Endothelial cell of umbilical vein (primary cell): ENCODE results near the gene COL5A1. TPM values are rescaled to one million over a fixed set of nuclear protein-coding genes. Genes with fewer than 3 reads are reported as not detected.

Experiments
- BruUV-seq: library from RNA; stranded (reverse); fragments of 400-500 nt; replicated peaks from 2 replicates; lab custom pipeline; 2021; lab: Mats Ljungman, UMichigan
- CTCF ChIA-PET: fragments of 300-600, 350-600 bp; sonication (Branson Sonifier 250); formaldehyde crosslinking; loops from one replicate; lab custom pipeline; 2021; ENCODE audit warnings: antibody characterized with exemption, inconsistent platforms; lab: Charles Lee
- POLR2A ChIA-PET: fragments of 300-600, 350-600 bp; sonication (Branson Sonifier 250); formaldehyde crosslinking; loops from one replicate; lab custom pipeline; 2021; ENCODE audit warnings: antibody characterized with exemption, inconsistent platforms; lab: Charles Lee
- DNase-seq: peaks from one replicate; pipeline ENCODE4 v3.0.0-alpha.2; 2011; ENCODE audit warnings: low read depth, low spot score
- FAIRE-seq: peaks from 2 replicates; lab custom pipeline; 2011; peaks lifted over from hg19 to GRCh38; lab: Jason Lieb, UNC
- H2AFZ ChIP-seq: 2 replicates; pipeline ENCODE4 v1.6.0; 2012; ENCODE audit warnings: low read depth, low read length, control low read depth, inconsistent platforms
- H3K27ac ChIP-seq: 2 replicates; pipeline ENCODE4 v1.5.1; 2011; ENCODE audit warnings: low read depth, mild to moderate bottlenecking, control low read depth, low read length, moderate library complexity; ENCODE audit not compliant: insufficient read depth
- H3K27me3 ChIP-seq, 2 experiments: 2 replicates each; pipeline versions ENCODE4 v1.6.0 to v1.6.1; 2011; ENCODE audit warnings: low read length in 2 of 2, mixed read lengths in 1 of 2; ENCODE audit not compliant: control insufficient read depth in 2 of 2, insufficient read depth in 2 of 2
- H3K36me3 ChIP-seq, 2 experiments: 2 replicates in 1 of 2; 3 replicates in 1 of 2; pipeline ENCODE4 v1.5.1; 2011; ENCODE audit warnings: low read length in 2 of 2, mild to moderate bottlenecking in 1 of 2, moderate library complexity in 1 of 2; ENCODE audit not compliant: control insufficient read depth in 2 of 2, insufficient read depth in 2 of 2; ENCODE audit errors: extremely low read depth in 1 of 2
- H3K4me1 ChIP-seq: 3 replicates; pipeline ENCODE4 v1.5.1; 2011; ENCODE audit warnings: mild to moderate bottlenecking, low read length; ENCODE audit not compliant: control insufficient read depth, insufficient read depth; ENCODE audit errors: extremely low read depth
- H3K4me2 ChIP-seq: 2 replicates; pipeline ENCODE4 v1.6.1; 2011; ENCODE audit warnings: low read length, control low read depth, mixed read lengths; ENCODE audit not compliant: insufficient read depth
- H3K4me3 ChIP-seq, 3 experiments: fragments of 200-600 bp in 1 of 3; sonication (generic), shearing (Covaris generic) in 1 of 3; replicated peaks in 1 of 3; 2 replicates each; pipeline ENCODE4 v1.5.1; 2011 to 2016; ENCODE audit warnings: control low read depth in 3 of 3, low read length in 3 of 3, mild to moderate bottlenecking in 2 of 3, inconsistent platforms in 1 of 3, low read depth in 1 of 3, moderate library complexity in 1 of 3; ENCODE audit not compliant: insufficient read depth in 1 of 3
- H3K79me2 ChIP-seq: 2 replicates; pipeline ENCODE4 v1.6.0; 2012; ENCODE audit warnings: low read length, inconsistent platforms; ENCODE audit not compliant: control insufficient read depth, insufficient read depth
- H3K9ac ChIP-seq: replicated peaks from 2 replicates; pipeline ENCODE3; 2011; ENCODE audit warnings: low read length, control low read depth; ENCODE audit not compliant: insufficient read depth; ENCODE audit errors: extremely low read depth
- H3K9me1 ChIP-seq: replicated peaks from 3 replicates; pipeline ENCODE4 v1.6.0; 2011; ENCODE audit warnings: mild to moderate bottlenecking, low read length; ENCODE audit not compliant: control insufficient read depth, insufficient read depth; ENCODE audit errors: extremely low read depth
- H3K9me3 ChIP-seq: replicated peaks from 2 replicates; pipeline ENCODE4 v1.5.1; 2012; ENCODE audit warnings: low read length, inconsistent platforms; ENCODE audit not compliant: control insufficient read depth, insufficient read depth
- H4K20me1 ChIP-seq: replicated peaks from 2 replicates; pipeline ENCODE3; 2011; ENCODE audit warnings: mild to moderate bottlenecking, low read length; ENCODE audit not compliant: control insufficient read depth, insufficient read depth; ENCODE audit errors: extremely low read depth
- EZH2 ChIP-seq: IDR thresholded peaks from 2 replicates; pipeline ENCODE4 v1.6.1; 2012; ENCODE audit warnings: borderline replicate concordance, low read depth, mild to moderate bottlenecking, moderate library complexity, low read length, inconsistent platforms; ENCODE audit not compliant: severe bottlenecking
- FOS ChIP-seq: IDR thresholded peaks from 2 replicates; pipeline ENCODE4 v1.6.1; 2011; ENCODE audit warnings: mild to moderate bottlenecking, low read length, moderate library complexity, borderline replicate concordance; ENCODE audit not compliant: insufficient read depth
- GATA2 ChIP-seq: IDR thresholded peaks from 2 replicates; pipeline ENCODE4 v1.7.0; 2011; ENCODE audit warnings: low read depth, mild to moderate bottlenecking, moderate library complexity, mixed read lengths, low read length; ENCODE audit not compliant: insufficient read length, insufficient read depth
- JUN ChIP-seq: IDR thresholded peaks from 2 replicates; pipeline ENCODE4 v1.6.1; 2011; ENCODE audit warnings: borderline replicate concordance, low read depth; ENCODE audit not compliant: insufficient read length, insufficient read depth
- MYC ChIP-seq: IDR thresholded peaks from one replicate; pipeline ENCODE4 v1.6.1; 2011; ENCODE audit warnings: mild to moderate bottlenecking, low read depth, low read length
- POLR2A ChIP-seq: IDR thresholded peaks from 2 replicates; pipeline ENCODE4 v1.6.1; 2012; ENCODE audit warnings: low read depth, mild to moderate bottlenecking, control low read depth, low read length
- POLR2AphosphoS5 ChIP-seq: IDR thresholded peaks from 2 replicates; pipeline ENCODE4 v1.6.1; 2012; ENCODE audit warnings: low read depth, mild to moderate bottlenecking, control low read depth, low read length, moderate library complexity; ENCODE audit not compliant: insufficient read depth
- dilution Hi-C: fragments of 300-500 bp; cut with MboI; formaldehyde crosslinking; loops from one replicate; pipeline ENCODE4 v1.15.0; 2019; ENCODE audit warnings: low sequenced_read_pairs; ENCODE audit not compliant: extremely low pct_ligation_motif_present
- intact Hi-C: fragments of 100-400 bp; cut with micrococcal nuclease; formaldehyde crosslinking; loops from one replicate; pipeline ENCODE4 v1.10.0; 2022
- polyA plus RNA-seq, 4 experiments: library from polyadenylated mRNA; depleted of rRNA in 3 of 4; stranded (reverse) in 3 of 4; unstranded in 1 of 4; fragments of >200 nt; gene quantifications; 2 replicates each; pipeline versions ENCODE4 v1.2.1 to v1.2.3, GENCODE V29; 2011 to 2012; ENCODE audit warnings: missing spikeins in 1 of 4
- total RNA-seq: library from RNA; stranded (reverse); gene quantifications from 2 replicates; pipeline ENCODE4 v1.2.3, GENCODE V29; 2021
- TF ChIP-seq, protein P1 (sequence below): IDR thresholded peaks from 2 replicates; pipeline ENCODE4 v1.6.1; 2011; ENCODE audit not compliant: insufficient read depth, insufficient read length
- TF ChIP-seq, protein P2 (sequence below), 2 donors: IDR thresholded peaks; 1 replicate in 1 of 2; 2 replicates in 1 of 2; pipeline ENCODE4 v1.5.1; 2011; ENCODE audit warnings: low read length in 2 of 2, mild to moderate bottlenecking in 2 of 2, moderate library complexity in 2 of 2, control low read depth in 1 of 2, inconsistent platforms in 1 of 2, low read depth in 1 of 2; ENCODE audit not compliant: insufficient read depth in 1 of 2; ENCODE audit errors: extremely low read depth in 1 of 2

The COL5A1 gene
- total and polyA plus RNA-seq, 2 donors (not counting 3 experiments of a cell fraction or from before 2014, with no cell fraction given) = 97.4 to 175 TPM

DNA sequence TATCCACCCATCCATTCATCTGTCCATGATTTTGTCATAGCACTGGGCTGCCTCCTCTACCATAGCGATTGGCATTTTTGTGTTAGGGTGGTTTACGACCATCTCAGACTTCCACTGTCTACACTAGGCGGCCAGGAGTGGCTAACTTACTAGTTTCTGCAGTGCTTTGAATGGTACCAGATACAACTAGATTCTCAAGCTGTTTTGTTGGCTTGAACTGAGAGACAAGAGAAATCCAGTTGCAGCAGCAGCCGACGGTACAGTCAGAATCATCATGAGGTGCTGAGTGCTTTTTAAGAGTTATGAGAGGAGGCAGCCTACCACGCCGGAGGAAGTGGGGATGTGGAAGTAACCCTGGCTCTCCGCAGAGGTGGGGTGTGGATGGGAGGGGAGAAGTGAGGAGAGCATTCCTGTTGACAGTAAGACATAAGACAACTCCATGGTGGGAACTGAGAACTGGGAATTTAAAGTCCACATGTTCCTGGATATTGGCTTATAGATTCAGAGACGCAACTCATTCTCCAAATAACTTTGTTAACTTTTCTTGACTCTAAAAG lies 27.9 kb downstream of the COL5A1 start:
- dilution Hi-C loops = no loop called here
- no peaks in the 10 kb centered on the region for H3K27me3 ChIP-seq
- H2AFZ ChIP-seq = no peak overlapping the region
- H3K4me1 ChIP-seq = peaks cover 15% of the 10 kb centered on the region
- no peak for TF ChIP-seq GATA2
- no peak for TF ChIP-seq JUN
- TF ChIP-seq POLR2AphosphoS5 = no peak
- TF ChIP-seq POLR2A = no peak
- TF ChIP-seq, protein P1, sequence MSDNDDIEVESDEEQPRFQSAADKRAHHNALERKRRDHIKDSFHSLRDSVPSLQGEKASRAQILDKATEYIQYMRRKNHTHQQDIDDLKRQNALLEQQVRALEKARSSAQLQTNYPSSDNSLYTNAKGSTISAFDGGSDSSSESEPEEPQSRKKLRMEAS = no peak
- TF ChIP-seq MYC = no peak
- no peak for TF ChIP-seq EZH2
- TF ChIP-seq, protein P2, sequence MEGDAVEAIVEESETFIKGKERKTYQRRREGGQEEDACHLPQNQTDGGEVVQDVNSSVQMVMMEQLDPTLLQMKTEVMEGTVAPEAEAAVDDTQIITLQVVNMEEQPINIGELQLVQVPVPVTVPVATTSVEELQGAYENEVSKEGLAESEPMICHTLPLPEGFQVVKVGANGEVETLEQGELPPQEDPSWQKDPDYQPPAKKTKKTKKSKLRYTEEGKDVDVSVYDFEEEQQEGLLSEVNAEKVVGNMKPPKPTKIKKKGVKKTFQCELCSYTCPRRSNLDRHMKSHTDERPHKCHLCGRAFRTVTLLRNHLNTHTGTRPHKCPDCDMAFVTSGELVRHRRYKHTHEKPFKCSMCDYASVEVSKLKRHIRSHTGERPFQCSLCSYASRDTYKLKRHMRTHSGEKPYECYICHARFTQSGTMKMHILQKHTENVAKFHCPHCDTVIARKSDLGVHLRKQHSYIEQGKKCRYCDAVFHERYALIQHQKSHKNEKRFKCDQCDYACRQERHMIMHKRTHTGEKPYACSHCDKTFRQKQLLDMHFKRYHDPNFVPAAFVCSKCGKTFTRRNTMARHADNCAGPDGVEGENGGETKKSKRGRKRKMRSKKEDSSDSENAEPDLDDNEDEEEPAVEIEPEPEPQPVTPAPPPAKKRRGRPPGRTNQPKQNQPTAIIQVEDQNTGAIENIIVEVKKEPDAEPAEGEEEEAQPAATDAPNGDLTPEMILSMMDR (IDR thresholded peaks at IDR 0.05; ENCODE audit: extremely low read depth in 1 of 2, insufficient read depth in 1 of 2, low read depth in 1 of 2, low read length in 2 of 2) = no peak
- no peak for TF ChIP-seq FOS
- no peaks in the 10 kb centered on the region for H4K20me1 ChIP-seq
- POLR2A ChIA-PET = no interaction called here
- H3K9ac ChIP-seq = no peak overlapping the region
- H3K9me3 ChIP-seq = no peaks in the 10 kb centered on the region
- H3K27ac ChIP-seq = no peak overlapping the region
- no TSS peak for BruUV-seq
- peaks cover 5% of the 10 kb centered on the region for H3K79me2 ChIP-seq
- CTCF ChIA-PET = interaction anchor here (2.0 to 2.3 kb wide), 4 partner anchors 9 to 220 kb away, joined by 5 to 11 read pairs (median 8); no protein-coding TSS in a partner anchor
- FAIRE-seq (no peak), DNase-seq (no peak)
- no peak overlapping the region for H3K4me2 ChIP-seq
- H3K36me3 ChIP-seq = no peaks in the 10 kb centered on the region
- no peak overlapping the region for H3K4me3 ChIP-seq
- no peaks in the 10 kb centered on the region for H3K9me1 ChIP-seq
- intact Hi-C loops = no loop called here
